Activated naive CD8-positive, alpha-beta T cell (primary cell): ENCODE results near the gene PKD2.
"Not testable (repeated sequence)": the region's sequence is repeated elsewhere in the genome, so short reads cannot be mapped to it uniquely, and the experiment has no call there.

Experiments
- H3K27ac Mint-ChIP-seq: one replicate; pipeline ENCODE4 v1.8.0; 2021; ENCODE audit warnings: mixed read lengths
- H3K27me3 Mint-ChIP-seq: one replicate; pipeline ENCODE4 v1.8.0; 2021; ENCODE audit warnings: mixed read lengths
- H3K36me3 Mint-ChIP-seq: one replicate; pipeline ENCODE4 v1.8.0; 2021; ENCODE audit warnings: mixed read lengths
- H3K4me1 Mint-ChIP-seq: one replicate; pipeline ENCODE4 v1.8.0; 2021; ENCODE audit warnings: low read depth, mixed read lengths
- H3K4me3 Mint-ChIP-seq: one replicate; pipeline ENCODE4 v1.8.0; 2021; ENCODE audit warnings: mild to moderate bottlenecking, mixed read lengths
- H3K9me3 Mint-ChIP-seq: one replicate; pipeline ENCODE4 v1.8.0; 2021; ENCODE audit warnings: low read depth, mixed read lengths

Gene PKD2

DNA sequence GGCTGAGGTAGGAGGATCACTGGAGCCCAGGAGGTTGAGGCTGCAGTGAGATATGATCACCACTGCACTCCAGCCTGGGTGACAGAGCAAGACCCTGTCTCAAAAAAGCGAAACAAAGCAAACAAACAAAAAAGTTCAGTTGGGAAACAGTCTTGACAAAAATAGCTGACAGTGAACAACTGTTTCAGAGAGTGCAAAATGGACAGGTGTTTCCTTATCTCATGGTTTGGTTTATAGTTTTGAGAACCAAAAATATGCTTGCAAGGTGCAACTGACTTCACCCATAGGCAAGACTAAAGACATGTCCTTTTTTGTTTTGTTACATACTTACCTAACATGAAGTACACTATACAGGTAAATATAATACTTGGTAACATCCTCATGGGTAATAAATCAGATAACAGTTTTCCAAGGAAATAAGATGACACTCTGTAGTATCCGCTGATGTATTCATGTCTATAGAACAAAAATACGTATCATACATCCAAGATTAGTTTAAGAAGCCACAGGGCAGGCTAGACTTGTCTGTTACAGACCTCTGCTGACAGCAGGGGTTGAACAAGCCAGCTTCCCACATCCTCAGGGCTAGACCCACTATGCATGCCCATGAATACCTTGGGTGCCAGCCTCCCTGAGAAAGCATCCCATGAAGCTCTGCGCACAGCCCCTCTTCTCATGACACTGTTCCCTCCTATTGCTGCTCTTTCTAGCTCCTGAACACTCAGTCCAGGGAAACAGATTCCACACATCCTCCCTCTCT is 91.7 kb downstream of the PKD2 start:
- H3K4me3 Mint-ChIP-seq = no peak overlapping the region
- H3K27ac Mint-ChIP-seq = no peak overlapping the region
- H3K27me3 Mint-ChIP-seq = peaks cover 4% of the 10 kb centered on the region
- H3K9me3 Mint-ChIP-seq = no peaks in the 10 kb centered on the region
- H3K36me3 Mint-ChIP-seq = no peaks in the 10 kb centered on the region
- no peaks in the 10 kb centered on the region for H3K4me1 Mint-ChIP-seq

- Mint-ChIP-seq H3K4me1 (no peaks in the 10 kb centered on the region), H3K9me3 (no peaks in the 10 kb centered on the region), H3K27ac (no peak overlapping the region), H3K27me3 (peaks cover 4% of the 10 kb centered on the region), H3K4me3 (no peak overlapping the region), H3K36me3 (no peaks in the 10 kb centered on the region)
Measured at GRCh38 chr4:88101165-88101564, 93.7 kb downstream of the PKD2 start.

- Mint-ChIP-seq H3K4me3 (no peak overlapping the region), H3K36me3 (no peaks in the 10 kb centered on the region), H3K9me3 (no peaks in the 10 kb centered on the region), H3K27ac (no peak overlapping the region), H3K27me3 (peaks cover 4% of the 10 kb centered on the region), H3K4me1 (no peaks in the 10 kb centered on the region)
Measured at GRCh38 chr4:88102026-88102425, 94.6 kb downstream of the PKD2 start.

GRCh38 chr4:88104902-88105610 is 97.6 kb downstream of the PKD2 start:
- Mint-ChIP-seq H3K27ac (no peak overlapping the region), H3K36me3 (no peaks in the 10 kb centered on the region), H3K27me3 (peaks cover 4% of the 10 kb centered on the region), H3K4me1 (no peaks in the 10 kb centered on the region), H3K9me3 (no peaks in the 10 kb centered on the region), H3K4me3 (no peak overlapping the region)

DNA sequence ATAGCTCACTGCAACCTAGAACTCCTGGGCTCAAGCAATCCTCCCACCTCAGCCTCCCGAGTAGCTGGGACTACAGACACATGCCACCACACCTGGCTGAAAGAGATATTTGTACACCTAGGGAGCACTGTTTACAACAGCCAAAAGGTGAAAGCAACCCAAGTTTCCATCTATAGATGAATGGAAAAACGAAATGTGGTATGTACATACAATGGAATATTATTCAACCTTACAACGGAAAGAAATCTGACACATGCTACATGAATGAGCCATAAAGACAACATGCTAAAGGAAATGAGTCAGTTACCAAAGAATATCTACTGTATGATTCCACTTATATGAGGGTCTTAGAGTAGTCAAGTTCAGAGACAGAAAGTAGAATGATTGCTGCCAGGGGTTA is 98.8 kb downstream of the PKD2 start:
- H3K36me3 Mint-ChIP-seq = no peaks in the 10 kb centered on the region
- no peak overlapping the region for H3K4me3 Mint-ChIP-seq
- H3K9me3 Mint-ChIP-seq = no peaks in the 10 kb centered on the region
- H3K4me1 Mint-ChIP-seq = no peaks in the 10 kb centered on the region
- H3K27me3 Mint-ChIP-seq = peaks cover 4% of the 10 kb centered on the region
- no peak overlapping the region for H3K27ac Mint-ChIP-seq

DNA sequence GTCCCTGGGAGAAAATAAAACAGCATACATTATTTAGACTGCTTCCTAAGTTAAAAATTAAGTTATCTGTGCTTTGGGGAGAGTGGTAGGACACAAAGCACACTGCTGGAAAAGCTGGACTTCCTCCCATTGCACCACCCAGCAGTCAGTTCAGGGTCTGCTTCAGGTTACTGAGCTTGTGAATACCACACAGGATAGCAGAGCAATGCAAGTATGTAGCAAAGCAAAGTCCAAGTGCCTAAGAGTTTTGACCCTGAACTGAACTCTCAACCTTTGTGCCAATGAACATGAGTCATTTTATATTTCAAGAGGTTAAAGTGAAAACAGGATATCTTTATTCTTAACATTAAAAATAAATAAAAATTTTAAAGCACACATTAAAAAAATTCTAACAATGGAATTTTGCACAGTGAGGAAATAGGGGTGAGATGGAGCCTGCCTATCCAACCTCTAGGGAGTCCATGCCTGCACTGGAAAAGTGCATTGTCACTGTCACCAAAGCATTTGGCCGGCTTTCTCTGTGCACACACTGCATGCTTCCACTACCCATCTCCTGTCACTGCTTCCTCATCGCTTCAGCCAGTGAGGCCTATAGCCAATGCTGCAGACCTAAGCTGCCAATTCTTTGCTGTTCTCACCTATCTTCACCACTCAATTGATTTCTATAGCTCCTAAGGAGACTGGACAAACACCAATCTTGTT is 100.1 kb downstream of the PKD2 start:
- H3K4me3 Mint-ChIP-seq = no peak overlapping the region
- H3K36me3 Mint-ChIP-seq = no peaks in the 10 kb centered on the region
- no peak overlapping the region for H3K27ac Mint-ChIP-seq
- peaks cover 4% of the 10 kb centered on the region for H3K27me3 Mint-ChIP-seq
- H3K4me1 Mint-ChIP-seq = no peaks in the 10 kb centered on the region
- H3K9me3 Mint-ChIP-seq = no peaks in the 10 kb centered on the region

DNA sequence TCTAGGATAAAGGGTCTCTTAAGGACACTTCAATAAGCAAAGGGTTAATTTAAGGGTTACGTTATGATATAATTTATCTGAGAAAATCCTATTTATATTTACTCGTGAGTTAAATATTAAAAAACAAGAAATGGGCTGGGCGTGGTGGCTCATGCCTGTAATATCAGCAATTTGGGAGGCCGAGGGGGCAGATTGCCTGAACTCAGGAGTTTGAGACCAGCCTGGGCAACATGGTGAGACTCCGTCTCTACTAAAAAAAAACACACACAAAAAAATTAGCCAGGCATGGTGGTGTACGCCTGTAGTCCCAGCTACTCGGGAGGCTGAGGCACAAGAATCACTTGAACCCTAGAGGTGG is 100.7 kb downstream of the PKD2 start:
- H3K27ac Mint-ChIP-seq, H3K36me3 Mint-ChIP-seq, H3K9me3 Mint-ChIP-seq, H3K4me3 Mint-ChIP-seq, H3K4me1 Mint-ChIP-seq, H3K27me3 Mint-ChIP-seq: not testable (repeated sequence)

GRCh38 chr4:88108747-88109122 is 101.3 kb downstream of the PKD2 start:
- H3K4me3 Mint-ChIP-seq = no peak overlapping the region
- H3K36me3 Mint-ChIP-seq = no peaks in the 10 kb centered on the region
- H3K27me3 Mint-ChIP-seq = peaks cover under 1% of the 10 kb centered on the region
- no peaks in the 10 kb centered on the region for H3K9me3 Mint-ChIP-seq
- no peak overlapping the region for H3K27ac Mint-ChIP-seq
- no peaks in the 10 kb centered on the region for H3K4me1 Mint-ChIP-seq

GRCh38 chr4:88109123-88109881 is 101.9 kb downstream of the PKD2 start:
- H3K27ac Mint-ChIP-seq = no peak overlapping the region
- no peaks in the 10 kb centered on the region for H3K36me3 Mint-ChIP-seq
- no peaks in the 10 kb centered on the region for H3K27me3 Mint-ChIP-seq
- H3K4me3 Mint-ChIP-seq = no peak overlapping the region
- no peaks in the 10 kb centered on the region for H3K4me1 Mint-ChIP-seq
- no peaks in the 10 kb centered on the region for H3K9me3 Mint-ChIP-seq

GRCh38 chr4:88110826-88111225 is 103.4 kb downstream of the PKD2 start:
- Mint-ChIP-seq H3K27me3 (no peaks in the 10 kb centered on the region), H3K4me1 (no peaks in the 10 kb centered on the region), H3K4me3 (no peak overlapping the region), H3K9me3 (no peaks in the 10 kb centered on the region), H3K27ac (no peak overlapping the region), H3K36me3 (no peaks in the 10 kb centered on the region)

DNA sequence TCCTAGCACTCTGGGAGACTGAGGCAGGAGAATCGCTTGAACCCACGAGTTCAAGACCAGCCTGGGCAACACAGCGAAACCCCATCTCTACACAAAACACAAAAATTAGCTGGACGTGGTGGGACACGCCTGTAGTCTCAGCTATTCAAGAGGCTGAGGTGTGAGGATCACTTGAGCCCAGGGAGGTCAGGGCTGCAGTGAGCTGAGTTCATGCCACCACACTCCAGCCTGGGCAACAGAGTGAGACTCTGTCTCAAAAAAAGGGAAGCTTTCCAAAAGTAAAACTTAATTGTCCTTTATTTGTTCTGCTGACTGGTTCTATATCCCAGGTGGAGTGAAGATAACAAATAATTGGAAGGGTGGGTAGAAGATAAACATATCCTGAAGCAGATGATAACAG is 105.4 kb downstream of the PKD2 start:
- no peaks in the 10 kb centered on the region for H3K9me3 Mint-ChIP-seq

DNA sequence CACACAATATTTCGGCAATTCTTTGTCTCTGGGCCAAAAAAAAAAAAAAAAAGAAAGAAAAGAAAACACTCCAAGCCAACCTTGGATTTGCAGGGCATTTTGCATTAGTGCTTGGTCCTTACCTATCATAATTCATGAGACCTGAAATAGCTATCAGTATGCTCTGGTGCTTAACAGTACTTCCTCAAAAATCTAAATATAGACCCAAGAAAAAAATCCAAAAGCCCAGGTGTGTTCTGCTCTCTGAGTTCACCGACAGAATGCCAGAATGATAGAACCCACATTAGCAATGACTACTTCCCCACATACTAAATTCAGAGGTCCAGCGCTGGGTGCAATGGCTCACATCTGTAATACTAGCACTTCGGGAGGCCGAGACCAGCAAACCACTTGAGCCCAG is 108.2 kb downstream of the PKD2 start:
- H3K4me1 Mint-ChIP-seq = no peaks in the 10 kb centered on the region
- no peak overlapping the region for H3K27ac Mint-ChIP-seq
- H3K4me3 Mint-ChIP-seq = no peak overlapping the region
- H3K27me3 Mint-ChIP-seq = no peaks in the 10 kb centered on the region
- H3K36me3 Mint-ChIP-seq = peaks cover 4% of the 10 kb centered on the region
- peaks cover 22% of the 10 kb centered on the region for H3K9me3 Mint-ChIP-seq

More for the DNA sequence above, 105.4 kb downstream of the PKD2 start:
- H3K27ac Mint-ChIP-seq = no peak overlapping the region
- no peaks in the 10 kb centered on the region for H3K4me1 Mint-ChIP-seq
- H3K4me3 Mint-ChIP-seq = no peak overlapping the region
- no peaks in the 10 kb centered on the region for H3K27me3 Mint-ChIP-seq
- H3K36me3 Mint-ChIP-seq = no peaks in the 10 kb centered on the region

DNA sequence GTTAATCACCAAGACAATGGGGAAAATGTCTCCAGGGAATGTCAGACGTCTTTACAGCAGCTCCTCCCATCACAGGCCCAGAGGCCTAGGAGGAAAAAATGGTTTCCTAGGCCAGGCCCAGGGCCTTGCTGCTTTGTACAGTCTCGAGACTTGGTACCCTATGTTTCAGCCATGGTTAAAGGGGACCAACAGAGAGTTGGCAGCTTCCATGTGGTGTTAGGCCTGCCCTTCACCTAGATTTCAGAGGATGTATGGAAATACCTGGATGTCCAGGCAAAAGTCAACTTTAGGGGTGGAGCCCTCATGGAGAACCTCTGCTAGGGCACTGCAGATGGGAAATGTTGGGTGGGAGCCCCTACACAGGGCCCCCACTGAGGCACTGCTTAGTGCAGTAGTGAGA is 112.5 kb downstream of the PKD2 start:
- no peak overlapping the region for H3K4me3 Mint-ChIP-seq
- no peak overlapping the region for H3K27ac Mint-ChIP-seq
- H3K27me3 Mint-ChIP-seq = peaks cover 2% of the 10 kb centered on the region
- H3K36me3 Mint-ChIP-seq = peaks cover 12% of the 10 kb centered on the region
- H3K9me3 Mint-ChIP-seq = peaks cover 28% of the 10 kb centered on the region
- no peaks in the 10 kb centered on the region for H3K4me1 Mint-ChIP-seq

DNA sequence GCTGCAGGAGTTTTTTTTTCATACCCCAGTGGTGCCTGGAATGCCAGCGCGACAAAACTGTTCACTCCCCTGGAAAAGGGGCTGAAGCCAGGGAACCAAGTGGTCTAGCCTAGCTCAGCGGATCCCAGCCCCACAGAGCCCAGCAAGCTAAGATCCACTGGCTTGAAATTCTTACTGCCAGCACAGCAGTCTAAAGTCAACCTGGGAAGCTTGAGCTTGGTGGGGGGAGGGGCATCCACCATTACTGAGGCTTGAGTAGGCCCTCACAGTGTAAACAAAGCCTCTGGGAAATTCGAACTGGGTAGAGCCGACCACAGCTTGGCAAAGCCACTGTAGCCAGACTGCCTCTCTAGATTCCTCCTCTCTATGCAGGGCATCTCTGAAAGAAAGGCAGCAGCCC is 114.8 kb downstream of the PKD2 start:
- not testable (repeated sequence) for H3K27me3 Mint-ChIP-seq, H3K27ac Mint-ChIP-seq, H3K4me3 Mint-ChIP-seq, H3K4me1 Mint-ChIP-seq
- peaks cover 12% of the 10 kb centered on the region for H3K36me3 Mint-ChIP-seq
- peaks cover 28% of the 10 kb centered on the region for H3K9me3 Mint-ChIP-seq
